SK-N-MC (cell line): ENCODE data around the gene OBSCN.

ENCODE experiments used
- EZH2 ChIP-seq: fragments of 200-600 bp; sonication (generic); IDR thresholded peaks from one replicate; pipeline ENCODE4 v1.6.1; 2017; ENCODE audit warnings: antibody characterized with exemption
- FOXP2 ChIP-seq: optimal IDR thresholded peaks from 2 replicates; pipeline ENCODE3; 2011; ENCODE audit warnings: mild to moderate bottlenecking, moderate library complexity; ENCODE audit not compliant: insufficient read depth; ENCODE audit errors: extremely low read length, control extremely low read depth
- POLR2AphosphoS5 ChIP-seq: IDR thresholded peaks from 2 replicates; pipeline ENCODE4 v1.6.1; 2012; ENCODE audit warnings: mild to moderate bottlenecking, low read depth, low read length, borderline replicate concordance

DNA sequence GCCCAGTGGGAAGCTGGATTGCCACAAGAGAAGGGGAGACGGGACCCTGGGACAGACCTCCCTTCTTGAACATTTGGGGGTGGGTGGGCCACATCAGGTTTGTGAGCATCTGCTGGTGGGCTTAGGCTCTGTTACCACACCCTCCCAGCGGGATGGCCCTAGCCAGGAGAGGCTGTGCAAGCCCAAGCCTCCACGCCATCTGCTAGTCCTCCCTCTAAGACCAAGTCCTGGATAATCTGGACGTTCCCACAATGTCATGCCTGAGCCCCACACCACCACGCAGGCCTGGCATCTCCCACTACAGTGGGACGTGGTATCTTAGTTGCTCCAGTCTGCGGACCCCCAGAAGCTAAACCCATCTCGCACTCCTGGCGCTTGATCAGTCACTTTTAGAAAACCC, 46.0 kb upstream of the OBSCN start:
- no peak for TF ChIP-seq POLR2AphosphoS5
- TF ChIP-seq EZH2, result no peak
- no peak for TF ChIP-seq FOXP2
